Measurements from ENCODE around the gene PRR36.

DNA sequence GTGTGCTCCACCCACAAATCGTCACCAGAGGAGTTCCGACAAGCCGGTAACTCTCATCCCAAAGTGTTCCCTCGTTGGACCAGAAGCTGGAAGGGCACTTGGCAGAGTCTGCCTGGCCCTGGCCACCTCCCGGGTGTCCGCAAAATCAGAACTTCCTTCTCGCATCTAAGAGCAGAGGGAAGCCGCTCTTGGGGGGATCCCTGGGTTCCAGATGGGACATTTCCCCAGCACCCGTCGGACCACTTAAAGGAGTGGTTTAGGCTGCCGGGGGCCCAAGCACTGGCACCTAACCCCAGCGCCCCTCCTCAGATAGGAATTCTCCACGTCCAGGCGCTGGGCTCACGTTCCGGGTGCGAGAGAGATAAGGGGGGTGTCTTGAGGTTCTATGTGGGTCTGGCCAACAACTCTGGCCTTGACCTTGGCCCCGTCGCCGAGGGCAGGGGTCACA is 28.6 kb upstream of the PRR36 start:
- TF ChIP-seq EP300 (IDR thresholded peaks at IDR 0.05; ENCODE audit: low read depth), result no peak
- no peak for TF ChIP-seq POLR2AphosphoS5 (IDR thresholded peaks at IDR 0.05)
- TF ChIP-seq, protein P1, sequence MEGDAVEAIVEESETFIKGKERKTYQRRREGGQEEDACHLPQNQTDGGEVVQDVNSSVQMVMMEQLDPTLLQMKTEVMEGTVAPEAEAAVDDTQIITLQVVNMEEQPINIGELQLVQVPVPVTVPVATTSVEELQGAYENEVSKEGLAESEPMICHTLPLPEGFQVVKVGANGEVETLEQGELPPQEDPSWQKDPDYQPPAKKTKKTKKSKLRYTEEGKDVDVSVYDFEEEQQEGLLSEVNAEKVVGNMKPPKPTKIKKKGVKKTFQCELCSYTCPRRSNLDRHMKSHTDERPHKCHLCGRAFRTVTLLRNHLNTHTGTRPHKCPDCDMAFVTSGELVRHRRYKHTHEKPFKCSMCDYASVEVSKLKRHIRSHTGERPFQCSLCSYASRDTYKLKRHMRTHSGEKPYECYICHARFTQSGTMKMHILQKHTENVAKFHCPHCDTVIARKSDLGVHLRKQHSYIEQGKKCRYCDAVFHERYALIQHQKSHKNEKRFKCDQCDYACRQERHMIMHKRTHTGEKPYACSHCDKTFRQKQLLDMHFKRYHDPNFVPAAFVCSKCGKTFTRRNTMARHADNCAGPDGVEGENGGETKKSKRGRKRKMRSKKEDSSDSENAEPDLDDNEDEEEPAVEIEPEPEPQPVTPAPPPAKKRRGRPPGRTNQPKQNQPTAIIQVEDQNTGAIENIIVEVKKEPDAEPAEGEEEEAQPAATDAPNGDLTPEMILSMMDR (IDR thresholded peaks at IDR 0.05), result no peak
